Erythroblast (primary cell): ENCODE results near the gene CTSA.

Experiments used
- GATA1 ChIP-seq: IDR thresholded peaks from 2 replicates; pipeline ENCODE4 v1.6.1; 2011; ENCODE audit warnings: low read depth, mild to moderate bottlenecking, control low read depth, low read length, moderate library complexity
- POLR2A ChIP-seq: IDR thresholded peaks from 2 replicates; pipeline ENCODE4 v1.6.1; 2011; ENCODE audit warnings: mild to moderate bottlenecking, low read length

DNA sequence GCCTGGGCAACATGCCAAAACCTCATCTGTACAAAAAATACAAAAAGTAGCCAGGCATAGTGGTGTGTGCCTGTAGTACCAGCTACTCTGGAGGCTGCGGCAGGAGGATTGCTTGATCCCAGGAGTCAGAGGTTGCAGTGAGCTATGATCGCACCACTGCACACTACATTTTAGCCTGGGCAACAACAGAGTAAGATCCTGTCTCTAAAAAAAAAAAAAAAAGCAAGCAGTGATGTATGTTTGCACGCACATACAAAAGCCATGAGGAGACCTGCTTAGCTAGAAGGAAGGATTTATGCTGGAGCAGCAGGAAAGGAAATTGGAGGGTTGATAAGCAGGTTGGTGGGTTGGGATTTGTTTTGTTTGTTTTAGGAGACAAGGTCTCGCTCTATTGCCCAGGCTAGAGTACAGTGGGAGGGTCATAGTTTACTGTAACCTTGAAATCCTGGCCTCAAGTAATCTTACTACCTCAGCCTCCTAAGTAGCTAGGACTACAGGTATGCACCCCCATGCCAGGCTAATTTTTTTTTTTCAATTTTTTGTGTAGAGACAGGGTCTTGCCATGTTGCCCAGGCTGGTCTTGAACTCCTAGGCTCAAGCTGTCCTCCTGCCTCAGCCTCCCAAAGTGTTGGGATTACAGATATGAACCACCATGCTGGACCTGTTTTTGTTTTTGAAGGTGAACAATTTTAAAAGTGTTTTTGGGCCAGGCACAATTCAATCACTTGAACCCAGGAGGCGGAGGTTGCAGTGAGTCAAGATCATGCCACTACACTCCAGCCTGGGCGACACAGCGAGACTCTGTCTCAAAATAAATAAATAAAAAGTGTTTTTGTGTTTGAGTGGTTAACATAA is 29.7 kb upstream of the CTSA start:
- TF ChIP-seq POLR2A (no peak), GATA1 (no peak)
